ENCODE results near the gene KRT1.

GRCh38 chr12:52657250-52657902 lies 22.8 kb downstream of the KRT1 start:
- no peak for TF ChIP-seq POLR2A (IDR thresholded peaks at IDR 0.05)
- TF ChIP-seq CTCF (IDR thresholded peaks at IDR 0.05) = no peak
